Dedifferentiated amniotic fluid mesenchymal stem cell (primary cell): Measurements from ENCODE around the gene MCTP1.
A peak's percentile ranks its signal among the peaks of the same experiment; 100 is the strongest.

Experiments
- DNase-seq: peaks from one replicate; pipeline ENCODE4 v3.0.0-alpha.2; 2016; ENCODE audit errors: extremely low spot score

Gene MCTP1

DNA sequence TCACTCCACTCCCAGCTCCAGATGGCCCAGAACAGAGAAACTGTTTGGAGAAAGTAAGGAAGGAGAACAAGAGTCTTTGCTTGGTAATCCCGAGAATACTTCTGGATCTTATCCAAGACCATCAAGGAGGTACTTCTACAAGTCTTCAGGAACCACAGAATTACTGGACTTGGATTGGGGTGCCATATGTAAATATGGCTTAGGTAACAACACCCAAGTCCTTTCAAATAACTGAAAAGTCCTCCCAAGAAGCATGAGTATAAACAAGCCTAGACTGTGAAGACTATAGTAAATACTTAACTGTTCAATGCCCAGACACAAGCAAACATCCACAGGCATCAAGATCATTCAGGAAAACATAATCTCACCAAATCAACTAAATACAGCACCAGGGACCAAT is 170.0 kb downstream of the MCTP1 start:
- DNase-seq = no peak

DNA sequence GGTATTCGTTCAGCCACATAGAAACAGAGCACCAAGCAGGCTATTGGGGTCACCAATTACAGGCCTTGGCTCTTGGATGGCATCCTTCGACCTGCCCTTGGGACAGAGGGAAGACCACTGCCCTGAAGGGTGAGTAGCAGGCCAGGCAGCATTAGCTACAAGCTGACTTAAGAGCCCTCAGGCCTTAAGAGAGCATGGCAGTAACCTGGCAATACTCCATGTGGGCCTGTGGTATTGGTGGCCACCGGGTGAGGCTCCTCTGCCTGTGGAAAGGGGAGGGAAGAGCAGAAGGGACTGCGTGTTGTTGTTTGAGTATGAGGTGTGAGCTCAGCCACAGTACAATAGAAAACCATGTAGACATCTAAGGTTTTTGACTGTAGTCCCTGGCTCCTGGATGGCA is 170.6 kb downstream of the MCTP1 start:
- DNase-seq = no peak

DNA sequence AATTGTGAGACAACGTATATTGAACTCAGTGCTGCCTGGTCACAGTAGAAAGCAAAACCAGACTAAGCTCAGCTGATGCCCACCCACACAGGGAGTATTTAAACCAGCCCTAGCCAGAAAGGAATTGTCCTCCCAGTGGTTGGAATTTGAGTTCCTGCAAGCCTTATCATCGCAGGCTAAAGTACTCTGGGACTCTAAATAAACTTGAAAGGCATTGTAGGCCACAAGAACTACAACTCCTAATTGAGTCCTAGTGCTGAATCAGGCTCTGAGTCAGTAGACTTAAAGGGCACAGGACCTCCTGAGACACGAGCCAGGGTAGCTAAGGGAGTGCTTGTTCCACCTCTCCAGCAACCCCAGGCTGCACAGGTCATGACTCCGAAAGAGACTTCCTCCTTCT is 171.4 kb downstream of the MCTP1 start:
- peak; percentile 44 for DNase-seq

DNA sequence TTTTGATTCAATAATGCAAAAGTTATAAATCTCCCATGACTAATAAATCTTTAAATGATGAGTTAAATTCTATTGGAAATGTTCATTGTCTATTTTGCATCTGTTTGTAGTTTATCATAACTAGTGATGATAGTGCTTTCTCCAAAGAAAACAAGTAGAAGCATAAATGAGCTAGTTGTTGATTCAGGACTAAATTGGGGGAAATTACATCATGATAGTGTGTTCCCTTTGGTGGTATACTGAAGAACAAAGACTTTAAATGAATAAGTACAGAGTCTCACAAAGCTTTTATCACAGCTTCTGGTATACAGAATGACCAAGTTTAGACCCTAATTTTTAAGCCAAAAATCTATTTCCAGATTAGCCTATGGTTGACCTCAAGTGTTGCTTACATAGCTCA is 173.8 kb downstream of the MCTP1 start:
- no peak for DNase-seq

DNA sequence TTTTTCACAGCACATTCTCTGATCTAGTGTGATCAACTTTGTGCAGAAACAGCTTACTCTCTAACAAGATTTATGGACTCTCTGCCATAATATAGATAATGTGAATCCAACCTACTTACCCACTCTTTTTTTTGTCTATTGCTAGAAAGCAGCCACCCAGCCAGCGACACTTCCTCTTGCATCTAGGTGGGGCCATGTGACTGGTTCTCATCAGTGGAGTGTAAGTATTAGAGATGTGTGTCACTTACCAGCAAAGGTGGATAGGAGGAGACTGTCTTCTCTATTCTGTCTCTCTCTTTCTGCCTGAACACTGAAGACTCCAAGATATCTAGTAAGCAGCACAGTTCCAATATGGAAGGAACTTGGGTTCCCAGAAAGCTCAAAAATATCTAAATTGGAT is 174.8 kb downstream of the MCTP1 start:
- DNase-seq = no peak

DNA sequence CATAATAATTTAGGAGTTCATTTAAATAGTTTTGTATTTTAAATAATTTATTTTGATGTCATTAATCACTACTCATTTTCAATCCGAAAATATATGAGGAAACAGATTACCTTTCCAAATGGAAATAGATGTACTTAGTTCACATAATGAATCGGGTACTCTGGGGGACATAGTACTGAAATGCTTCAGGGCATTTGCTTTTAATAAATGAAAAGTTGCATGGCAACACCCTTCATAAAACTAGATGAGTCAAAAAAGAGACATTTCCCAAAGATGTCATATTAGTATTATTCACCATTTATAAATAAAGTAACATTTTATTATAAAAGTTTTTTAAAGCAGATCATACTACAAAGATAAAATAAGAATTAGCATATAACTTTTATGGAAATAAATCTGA is 177.8 kb downstream of the MCTP1 start:
- no peak for DNase-seq

DNA sequence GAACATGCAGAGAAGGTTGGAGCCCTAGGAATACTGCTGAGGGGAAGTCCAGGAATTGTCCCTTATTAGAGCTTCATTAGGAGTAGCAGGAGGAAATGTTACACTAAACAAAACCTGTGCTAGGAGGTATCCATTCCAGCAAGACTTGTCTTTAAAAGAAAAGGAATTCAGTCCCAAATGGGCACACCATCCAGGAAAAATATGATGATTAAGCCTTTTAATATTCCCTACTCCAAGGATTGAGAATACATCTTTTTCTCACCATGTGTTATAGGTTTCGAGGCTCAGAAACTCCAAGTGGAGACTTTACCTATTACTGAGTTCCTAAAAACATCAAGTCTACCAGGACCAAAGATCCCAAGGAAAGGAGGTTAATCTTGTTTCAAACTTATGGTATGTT is 179.3 kb downstream of the MCTP1 start:
- DNase-seq = no peak

DNA sequence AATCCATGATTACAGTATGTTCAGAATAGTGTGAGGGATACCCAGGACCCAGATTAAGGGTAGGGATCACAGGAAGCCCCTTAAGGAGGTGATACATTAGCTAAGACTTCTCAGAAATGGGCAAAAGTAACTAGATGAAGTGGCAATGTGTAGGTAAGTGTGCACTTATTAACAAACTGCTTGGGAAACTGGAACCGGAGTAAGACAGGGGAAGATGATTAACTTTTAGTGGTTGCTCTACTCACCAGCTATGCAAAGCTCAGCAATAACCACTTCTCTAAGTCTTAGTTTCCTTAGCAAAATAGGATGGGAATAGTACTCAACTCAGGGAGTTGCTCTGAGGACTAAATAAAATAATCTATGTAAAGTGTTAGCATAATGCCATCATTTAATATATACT is 182.2 kb downstream of the MCTP1 start:
- DNase-seq = no peak

DNA sequence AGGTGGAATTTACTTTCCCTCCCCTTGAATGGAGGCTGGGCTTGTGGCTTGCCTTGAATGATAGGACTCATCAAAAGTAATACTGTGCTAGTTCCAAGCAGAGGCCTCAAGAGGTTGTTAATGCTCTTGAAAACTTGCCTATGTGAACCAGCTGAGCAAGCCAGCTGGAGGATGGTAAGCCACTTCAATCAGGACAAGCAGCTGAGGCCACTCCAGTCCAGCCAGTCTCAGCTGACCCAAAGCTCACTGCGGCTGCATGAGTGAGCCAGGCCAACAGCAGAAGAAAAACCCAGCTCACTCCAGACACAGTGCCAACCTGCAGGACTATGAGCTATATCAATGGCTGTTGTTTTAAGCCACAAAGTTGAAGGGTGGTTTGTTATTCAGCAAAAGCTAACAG is 182.8 kb downstream of the MCTP1 start:
- no peak for DNase-seq

DNA sequence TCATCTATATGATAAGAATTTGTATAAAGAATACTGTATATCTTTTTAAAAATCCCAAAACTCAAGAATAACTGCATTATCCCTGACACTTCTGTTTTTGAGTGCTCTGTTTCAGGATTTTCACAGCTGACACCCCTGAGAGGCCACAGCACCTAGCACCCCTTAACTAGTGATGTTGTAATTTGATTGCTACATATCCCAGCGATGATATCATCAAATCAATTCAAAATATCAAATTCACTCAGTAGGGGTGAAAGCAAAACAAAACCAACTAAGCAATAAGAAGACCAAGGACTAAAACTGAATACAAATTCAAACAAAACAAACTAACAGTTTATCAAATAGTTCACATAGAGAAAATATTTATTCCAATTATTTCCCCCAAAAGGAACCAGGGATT is 184.3 kb downstream of the MCTP1 start:
- DNase-seq = no peak

DNA sequence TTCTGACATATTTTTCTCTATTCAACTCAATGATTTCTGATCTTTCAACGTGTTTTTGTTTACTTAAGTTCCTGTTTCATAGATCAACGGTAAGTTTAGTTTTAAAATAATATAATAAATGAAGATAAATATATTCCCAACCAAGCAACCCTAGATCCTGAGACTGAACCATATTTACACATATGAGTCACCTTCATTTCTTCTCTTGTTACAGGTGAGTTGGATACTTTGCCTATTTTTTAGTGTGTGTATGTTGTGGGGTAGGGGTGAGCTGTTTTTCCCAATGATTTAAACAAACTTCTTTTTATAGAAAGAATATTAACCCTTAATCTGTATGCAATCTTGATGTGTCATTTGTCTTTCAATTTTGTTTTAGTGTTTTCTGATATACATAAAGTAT is 186.9 kb downstream of the MCTP1 start:
- no peak for DNase-seq

DNA sequence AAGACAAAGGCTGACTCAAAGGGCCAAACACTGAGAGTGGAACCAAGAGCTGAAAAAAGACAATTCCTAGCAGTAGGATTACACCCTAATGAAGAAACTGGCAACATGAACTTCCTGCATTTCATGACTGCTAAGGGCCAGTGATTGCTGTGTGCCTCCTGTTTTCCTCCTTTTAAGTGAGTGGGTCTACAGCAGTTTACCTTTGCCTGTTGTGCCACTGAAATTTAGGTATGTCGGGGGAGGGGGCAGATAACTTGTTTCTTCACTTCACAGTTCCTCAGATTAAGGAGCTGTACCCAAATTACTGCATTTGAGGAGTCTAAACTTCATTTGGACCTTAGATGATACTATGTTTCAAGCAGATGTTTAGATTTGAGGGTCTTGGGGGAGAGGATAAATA is 191.7 kb downstream of the MCTP1 start:
- no peak for DNase-seq

DNA sequence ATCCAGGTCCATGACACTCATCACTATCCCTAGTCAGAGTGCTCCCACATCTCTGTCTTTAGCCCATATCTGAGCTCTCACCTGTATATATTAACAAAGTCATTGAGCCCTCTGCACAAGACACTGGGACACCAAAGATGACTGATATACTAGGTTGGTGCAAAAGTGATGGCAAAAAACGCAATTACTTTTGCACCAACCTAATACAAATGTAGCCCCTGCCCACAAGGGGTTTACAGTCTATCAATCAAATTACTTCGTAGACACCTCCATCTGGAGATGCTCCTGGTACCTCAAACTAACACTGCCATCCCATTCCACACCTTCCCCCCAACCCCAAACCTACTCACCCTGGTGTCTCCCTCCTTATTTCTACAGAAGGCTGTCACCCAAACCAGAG is 194.1 kb downstream of the MCTP1 start:
- DNase-seq = no peak

DNA sequence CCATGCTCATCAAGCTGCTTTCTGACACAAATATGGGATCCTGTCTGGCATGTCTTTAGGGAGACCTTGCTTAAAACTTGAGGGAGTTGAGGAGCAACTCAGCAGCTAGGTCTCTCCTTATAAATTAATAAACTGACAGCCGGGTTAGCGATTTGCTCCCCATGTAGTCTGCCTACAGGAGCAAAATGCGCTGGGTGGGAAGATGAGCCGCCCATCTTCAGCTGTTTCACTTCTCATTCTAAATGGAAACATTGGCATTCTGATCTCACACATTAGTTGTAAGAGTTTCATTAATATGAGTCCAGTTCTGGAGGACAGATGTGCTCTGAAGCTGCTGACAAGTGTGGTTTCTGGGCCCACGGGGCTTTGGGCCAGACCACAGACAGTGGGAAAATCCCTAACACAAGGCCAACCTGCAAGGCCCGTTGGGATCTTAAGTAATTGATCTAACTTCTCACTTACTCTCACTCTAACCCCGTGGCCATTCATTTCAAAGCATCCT is 197.0 kb downstream of the MCTP1 start:
- DNase-seq = no peak

DNA sequence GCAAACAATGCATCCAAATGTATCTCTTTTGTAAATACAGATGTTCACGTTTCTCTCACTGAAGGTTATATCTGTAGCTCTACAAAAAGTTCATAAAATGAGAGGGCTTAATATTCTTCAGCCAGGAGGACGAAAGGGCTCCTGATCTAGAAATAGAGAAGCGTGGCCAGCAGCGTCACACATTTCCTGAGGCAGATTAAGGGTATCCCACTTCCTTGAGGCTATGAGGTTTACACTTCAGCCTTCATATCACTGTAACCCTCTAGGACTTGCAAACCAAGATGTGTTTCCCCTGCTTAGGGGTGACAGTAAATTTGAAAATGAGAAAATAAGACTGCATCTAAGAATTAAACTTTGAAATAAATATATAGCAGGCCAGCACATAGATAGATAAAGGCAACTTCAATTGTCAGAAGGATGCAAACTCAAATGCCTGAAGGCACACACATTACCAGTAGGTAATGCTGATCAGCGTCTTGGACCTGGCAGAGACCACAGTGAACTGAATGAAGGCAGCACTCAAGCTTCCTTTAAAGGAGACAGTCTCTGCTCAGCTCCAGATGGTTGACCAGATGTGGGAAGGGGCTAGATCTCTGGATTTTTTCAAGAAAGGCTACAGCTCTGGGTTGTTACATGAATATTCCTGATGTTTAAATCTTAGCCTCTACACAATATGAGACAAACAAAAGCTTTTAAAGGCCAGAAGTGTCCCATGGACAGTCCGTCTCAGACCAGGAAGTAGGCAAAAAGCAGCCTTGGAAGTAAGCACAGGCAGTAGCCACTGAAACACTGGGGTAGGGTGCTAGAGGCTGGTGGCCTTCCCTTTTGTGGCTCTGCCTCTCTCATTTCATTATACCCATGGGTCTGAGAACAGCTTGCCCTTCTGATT is 197.7 kb downstream of the MCTP1 start:
- DNase-seq = no peak

DNA sequence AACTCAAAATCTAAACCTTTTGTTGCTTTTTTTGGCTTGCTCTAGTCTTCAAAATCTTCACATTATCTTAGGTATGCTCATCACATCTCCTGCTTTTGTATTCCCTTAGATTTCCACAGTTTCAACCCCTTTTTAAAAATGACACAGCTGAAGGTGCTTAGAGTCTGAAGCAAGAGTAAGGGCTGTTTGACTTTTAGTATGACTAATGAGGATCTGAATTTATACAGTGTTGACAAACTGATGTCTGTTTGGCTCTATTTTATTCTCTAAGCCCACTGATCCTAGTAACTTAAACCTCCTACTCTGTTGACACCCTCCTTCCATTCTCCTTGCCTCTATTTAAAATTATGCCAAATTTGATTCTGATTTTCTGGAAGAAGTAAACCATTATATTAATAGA is 200.1 kb downstream of the MCTP1 start:
- DNase-seq = no peak

DNA sequence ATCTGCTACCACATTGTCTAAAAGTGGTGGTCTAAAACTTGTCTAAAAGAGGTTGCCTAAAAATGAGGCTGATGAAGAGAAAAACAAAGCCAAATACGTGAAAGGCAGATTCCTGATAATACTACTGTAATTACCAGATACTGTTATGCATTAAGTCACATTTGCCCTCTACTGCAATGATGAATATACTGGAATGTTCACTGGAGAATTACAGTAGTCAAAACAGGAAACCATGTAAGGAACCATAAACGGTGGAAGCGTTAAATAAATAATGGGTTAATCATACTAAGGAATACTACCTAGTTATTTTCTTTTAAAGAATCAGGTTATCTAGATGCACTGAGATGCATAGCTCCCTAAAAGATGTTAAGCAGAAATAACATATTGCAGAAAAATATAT is 201.3 kb downstream of the MCTP1 start:
- DNase-seq = no peak

DNA sequence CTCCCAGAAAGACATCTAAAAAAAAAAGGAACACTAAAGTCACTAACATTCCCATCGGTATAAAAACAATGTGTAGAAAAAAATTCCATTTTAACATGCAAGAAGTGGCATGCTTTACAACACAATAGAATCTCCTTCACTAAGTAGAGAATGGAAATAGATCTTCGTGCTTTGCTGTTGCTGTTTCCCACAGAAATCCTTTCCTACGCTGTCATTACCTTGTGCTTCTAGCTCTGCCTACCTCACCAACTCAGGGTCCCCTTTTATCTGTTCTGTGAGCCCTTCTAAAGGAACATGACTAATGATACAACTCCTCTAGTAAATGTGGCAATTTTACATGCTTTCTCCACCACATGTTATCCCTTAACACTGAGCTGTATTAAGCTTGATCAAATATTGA is 202.9 kb downstream of the MCTP1 start:
- DNase-seq = no peak

DNA sequence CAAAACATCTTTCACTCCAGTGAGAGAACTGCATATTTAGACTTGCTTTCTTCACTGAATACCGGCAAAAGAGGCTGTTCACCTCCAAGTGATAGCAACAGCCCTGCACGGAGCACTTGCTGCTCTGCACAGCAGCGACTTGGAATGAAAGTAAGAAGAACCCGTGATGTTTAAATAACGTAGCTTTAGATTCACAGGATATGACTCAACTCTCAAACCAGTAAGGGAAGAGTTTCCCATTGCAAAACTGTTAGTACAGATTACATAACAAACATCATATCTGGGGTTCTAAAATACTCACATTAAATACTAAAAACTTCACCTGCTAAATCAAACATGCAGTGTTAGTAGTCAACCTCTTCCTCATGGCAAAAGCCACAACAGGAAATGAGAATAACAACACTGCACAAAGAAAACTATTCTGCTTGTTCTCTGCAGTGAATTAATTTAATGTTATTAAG is 203.4 kb downstream of the MCTP1 start:
- DNase-seq = peak; percentile 58

DNA sequence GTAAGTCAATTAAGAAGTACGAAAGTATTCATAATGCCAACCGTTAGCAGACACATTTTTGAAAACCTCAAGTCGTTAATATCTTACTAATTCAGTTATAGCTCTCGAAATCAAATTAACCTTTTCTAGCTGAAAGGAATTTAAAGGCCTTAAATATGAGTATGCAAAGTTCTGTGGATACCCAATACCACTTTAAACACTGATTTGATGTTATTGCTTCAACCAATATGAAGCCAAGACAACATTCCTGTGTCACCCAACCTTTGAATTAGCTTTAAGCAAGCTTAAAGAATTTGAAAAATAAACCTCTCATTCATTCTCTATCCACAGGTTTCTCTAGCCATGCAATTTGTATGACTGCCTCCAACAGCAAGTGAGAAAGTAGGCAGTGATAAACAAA is 204.5 kb downstream of the MCTP1 start:
- no peak for DNase-seq

DNA sequence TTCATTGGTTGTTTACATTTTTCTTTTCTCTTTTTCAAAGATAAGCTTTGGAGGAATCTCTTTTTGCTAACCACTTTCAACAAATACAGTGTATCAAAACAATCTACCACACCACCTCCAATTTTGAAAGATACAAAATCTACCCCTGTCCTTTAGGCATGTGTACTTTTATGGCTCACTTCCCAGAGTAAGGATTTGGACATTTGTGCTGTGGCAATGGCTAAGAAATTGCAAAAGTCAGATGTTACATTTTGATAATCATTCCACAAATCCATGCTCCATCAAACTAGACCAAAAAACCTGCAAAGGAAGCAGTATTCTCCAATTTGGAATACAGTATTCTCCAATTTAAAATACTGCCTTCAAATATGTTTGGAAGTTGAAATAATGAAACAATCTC is 204.9 kb downstream of the MCTP1 start:
- DNase-seq = no peak

DNA sequence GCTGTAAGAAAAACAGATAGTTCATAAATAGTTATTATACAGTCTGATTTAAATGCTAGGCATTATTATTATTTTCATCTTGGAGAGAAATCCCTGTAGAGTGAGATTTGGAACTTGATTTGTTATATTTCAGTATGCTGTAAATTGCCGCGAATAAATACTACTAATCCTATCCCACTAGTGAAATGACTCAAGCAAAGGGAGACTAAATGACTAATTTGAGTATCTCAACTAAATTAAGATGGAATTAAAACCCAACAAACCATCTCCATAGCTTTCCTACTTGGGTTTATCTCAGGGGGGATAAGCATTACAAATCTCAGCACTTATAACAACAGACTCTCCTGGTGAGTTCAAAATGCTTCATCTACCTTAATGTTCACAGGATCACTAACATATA is 206.0 kb downstream of the MCTP1 start:
- no peak for DNase-seq

DNA sequence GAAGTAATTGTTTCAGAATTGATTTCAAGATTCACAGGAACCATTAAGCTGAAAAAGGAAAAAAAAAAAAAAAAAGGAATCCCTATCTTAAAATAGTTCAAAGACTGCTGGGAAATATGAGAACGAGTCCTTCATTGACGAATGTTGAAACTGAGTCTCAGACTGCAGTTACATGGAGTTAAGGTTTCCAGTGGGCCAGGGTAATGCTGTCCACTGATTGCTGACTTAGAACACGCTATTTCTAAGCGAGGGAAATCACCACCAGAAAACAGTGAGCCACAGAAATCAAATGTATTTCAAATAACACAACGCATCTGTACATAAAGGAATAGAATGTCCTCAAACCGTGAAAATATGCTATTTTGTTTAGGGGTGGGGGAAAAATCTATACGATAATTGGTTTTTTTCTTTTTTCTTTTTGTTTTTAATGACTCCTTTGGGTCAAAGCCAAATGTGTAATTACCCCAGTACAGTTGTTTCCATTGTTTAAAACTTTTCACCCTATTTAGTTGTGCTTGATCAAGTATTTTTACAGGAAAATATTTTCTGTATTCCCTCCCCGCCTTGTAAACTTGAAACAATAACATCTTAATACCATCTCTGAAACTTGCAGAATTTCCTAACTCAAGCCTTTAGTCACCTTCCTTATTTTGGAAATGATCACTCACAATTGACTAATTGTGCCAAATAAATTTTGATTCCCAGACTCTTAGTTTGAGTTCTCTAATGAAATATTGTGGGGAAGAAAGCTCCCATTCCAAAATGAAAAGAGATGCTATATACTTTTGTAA is 208.3 kb downstream of the MCTP1 start:
- no peak for DNase-seq
